ENCODE results near the gene PLAAT5.

PLAAT5 gene

DNA sequence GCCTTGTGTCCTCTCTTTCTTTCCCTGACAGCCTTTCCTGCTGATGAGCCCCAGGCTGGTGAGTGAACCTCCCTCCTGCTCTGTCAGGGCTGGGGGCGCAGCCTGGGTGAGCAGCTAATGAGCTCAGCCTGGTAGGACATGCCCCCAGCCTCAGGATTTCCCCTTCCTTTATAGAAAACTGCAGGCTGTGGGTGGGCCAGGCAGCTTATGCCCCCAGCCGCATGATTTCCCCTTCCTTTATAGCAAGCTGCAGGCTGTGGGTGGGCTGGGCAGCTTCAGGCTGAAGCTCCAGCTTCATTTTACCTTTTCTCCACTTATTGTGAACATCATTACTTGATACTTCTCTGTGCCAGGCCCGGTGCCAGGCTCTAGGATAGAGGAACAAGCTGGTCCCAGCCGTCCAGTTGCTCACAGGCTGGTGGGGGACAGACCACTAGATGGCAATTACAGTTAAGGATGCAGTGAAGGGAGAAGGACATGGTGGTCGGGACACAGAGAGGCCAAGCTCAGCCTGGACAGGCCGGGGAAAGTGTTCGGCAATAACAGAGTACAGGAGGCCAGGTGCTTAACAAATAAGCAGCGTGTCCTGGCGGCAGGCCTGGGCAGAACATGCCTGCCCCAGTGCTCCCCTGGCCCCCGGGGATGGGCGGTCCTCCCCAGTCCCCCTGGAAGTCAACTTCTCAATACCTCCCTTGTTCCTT lies 20.2 kb upstream of the PLAAT5 start:
- no peak for DNase-seq

GRCh38 chr11:63510360-63511047 lies 19.5 kb upstream of the PLAAT5 start:
- no peak for DNase-seq

- no peak for DNase-seq
Measured at GRCh38 chr11:63508745-63509144, 17.8 kb upstream of the PLAAT5 start.

GRCh38 chr11:63508009-63508408 lies 17.0 kb upstream of the PLAAT5 start:
- DNase-seq = no peak

DNA sequence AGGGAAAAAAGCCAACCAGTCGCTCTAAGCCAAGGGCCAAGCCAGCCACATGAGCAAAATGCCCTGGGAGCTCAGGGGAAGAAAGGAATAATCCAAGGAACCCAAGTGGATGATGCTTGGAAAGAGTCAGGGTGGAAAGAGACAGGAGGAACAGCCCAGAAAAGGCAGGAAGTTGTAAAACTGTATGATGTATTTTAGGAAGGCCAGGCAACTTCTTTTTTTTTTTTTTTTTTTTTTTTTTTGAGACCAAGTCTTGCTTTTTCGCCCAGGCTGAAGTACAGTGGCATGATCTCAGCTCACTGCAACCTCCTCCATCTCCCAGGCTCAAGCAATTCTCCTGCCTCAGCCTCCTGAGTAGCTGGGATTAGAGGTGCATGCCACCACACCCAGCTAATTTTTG lies 16.5 kb upstream of the PLAAT5 start:
- no peak for DNase-seq

GRCh38 chr11:63506876-63507275 lies 15.9 kb upstream of the PLAAT5 start:
- no peak for DNase-seq

- DNase-seq = no peak
Measured at GRCh38 chr11:63505857-63506528, 15.0 kb upstream of the PLAAT5 start, which contains the start of gene LGALS12. LGALS12 (plus strand) TSS chr11:63506084; CDS start chr11:63506459, 375 bp downstream.

DNA sequence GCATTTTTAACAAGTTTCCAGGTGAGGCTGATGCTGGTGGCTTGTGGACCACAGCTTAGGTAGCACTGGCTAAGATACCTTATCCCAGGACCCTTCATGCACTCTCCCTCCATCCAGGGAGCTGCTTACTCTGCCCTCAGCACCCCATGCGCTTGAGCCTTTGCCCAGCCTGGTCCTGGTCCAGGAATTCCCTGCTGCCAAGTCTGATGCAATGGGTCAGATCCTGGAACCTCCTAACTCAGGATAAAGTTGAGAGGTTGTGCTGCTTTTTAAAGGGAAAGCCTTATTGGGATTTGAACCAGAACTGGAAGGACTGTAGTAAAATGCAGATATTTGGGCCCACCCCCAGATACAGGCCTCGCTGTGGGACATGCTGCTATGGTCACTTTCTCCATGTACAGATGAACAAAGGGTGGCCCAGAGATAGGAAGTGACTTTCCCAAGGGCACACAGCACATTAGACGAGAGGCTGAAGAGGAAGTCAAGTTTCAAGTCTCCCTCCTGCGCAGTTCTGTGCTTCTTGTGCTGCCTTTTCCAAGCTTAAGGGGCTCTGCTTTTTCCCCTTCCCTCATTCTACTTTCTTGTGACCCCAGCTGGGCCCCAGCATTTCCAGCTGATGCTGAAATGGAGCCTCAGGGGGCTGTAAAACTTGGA lies 14.1 kb upstream of the PLAAT5 start:
- no peak for DNase-seq

GRCh38 chr11:63504054-63504453 lies 13.1 kb upstream of the PLAAT5 start:
- no peak for DNase-seq

GRCh38 chr11:63503492-63503891 lies 12.5 kb upstream of the PLAAT5 start:
- DNase-seq = no peak

DNA sequence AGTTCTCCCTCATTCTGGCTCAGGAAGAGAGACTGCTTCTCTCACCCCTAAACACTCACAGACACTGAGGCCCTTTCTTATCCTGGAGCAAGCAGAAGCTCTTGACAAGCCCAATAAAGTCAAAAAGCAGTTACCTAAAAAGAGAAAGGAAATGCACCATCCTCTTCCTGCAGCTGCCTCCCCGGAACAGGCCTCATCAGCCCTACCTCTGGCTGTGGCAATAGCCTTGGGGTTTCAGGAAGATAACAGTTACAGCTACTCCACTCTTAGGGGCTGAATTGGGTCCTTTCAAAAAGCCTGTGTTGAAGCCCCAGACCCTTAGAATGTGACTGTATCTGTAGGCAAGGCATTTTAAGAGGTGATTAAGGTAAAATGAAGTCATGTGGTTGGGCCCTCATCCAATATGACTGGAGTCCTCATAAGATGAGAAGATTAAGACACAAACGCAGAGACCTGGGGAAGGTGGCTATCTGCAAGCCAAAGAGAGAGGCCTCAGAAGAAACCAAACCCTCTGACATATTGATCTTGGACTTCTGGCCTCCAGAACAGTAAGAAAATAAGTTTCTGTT lies 11.4 kb upstream of the PLAAT5 start:
- no peak for DNase-seq

DNA sequence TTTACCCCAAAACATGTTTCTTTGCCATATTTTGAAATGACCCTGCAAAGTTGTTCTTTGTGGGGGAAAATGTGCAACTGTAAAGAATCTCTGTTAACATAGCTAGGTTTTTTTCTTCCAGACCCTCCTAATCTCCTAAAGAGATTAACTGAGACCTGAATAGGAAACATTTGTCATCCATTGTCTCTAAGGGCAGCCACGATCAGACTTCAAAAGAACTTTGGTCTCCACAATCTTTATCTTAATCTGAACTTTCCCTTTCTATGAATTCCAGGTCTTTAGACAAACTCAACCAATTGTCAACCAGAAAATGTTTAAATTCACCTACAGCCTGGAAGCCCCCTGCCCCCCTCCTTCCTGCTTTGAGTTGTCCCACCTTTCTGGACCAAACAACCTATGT lies 10.3 kb upstream of the PLAAT5 start:
- no peak for DNase-seq

- no peak for DNase-seq
Measured at GRCh38 chr11:63499874-63500273, 8.9 kb upstream of the PLAAT5 start.

DNA sequence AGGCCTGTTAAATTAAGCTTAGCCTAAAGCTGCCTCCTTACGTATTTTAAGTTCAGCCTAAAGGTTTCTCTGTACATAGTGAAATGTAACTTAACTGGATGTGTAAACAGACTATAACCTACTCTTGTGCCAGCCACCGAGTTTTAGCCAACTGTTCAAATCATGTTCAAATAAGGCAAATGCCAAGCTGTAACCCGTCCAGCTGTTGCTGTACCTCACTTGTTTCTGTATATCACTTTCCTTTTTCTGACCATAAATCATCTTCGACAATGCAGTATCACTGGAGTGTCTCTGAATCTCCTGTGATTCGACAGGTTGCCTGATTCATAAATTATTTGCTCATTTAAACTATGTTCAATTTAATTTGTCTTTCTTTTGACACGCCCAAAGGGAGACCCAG lies 4.0 kb upstream of the PLAAT5 start:
- no peak for DNase-seq

DNA sequence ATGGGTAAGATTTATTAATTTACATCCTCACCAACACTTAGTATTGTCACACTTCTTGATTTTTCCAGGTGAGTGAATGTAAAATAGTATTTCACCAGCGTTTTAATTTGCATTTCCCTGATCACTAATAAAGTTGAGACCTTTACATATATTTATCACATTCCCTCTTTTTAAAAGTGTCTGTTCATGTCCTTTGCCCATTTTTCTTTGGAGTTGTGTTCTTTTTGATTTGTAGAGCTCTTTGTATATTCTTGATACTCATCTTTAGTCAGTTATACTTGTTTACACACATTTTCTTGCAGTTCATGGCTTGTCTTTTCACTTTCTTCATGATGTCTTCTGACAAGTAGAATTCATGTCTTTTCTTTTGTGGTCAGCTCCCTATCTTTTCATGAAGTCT lies 2.2 kb upstream of the PLAAT5 start:
- no peak for DNase-seq

GRCh38 chr11:63492441-63492840 lies 1.5 kb upstream of the PLAAT5 start:
- DNase-seq = no peak

- DNase-seq = no peak
Measured at GRCh38 chr11:63491636-63492372, 837 bp upstream of the PLAAT5 start.

DNA sequence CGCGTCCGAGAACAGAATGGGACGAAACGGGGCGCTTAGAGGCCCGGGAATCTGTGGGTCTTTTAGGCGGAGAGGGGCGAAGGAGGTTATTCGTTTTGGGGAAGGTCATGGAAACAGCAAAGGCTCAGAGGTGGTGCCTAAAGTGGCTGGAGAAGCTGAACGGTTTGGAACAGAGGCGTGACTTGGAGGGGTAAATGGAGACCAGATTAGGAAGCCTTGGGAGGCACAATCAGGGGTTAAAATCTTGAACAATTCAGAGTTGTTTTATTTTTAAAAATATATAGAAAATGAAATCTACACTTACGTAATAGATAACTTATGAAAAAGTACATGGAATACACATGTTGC lies 247 bp upstream of the PLAAT5 start:
- no peak for DNase-seq

DNA sequence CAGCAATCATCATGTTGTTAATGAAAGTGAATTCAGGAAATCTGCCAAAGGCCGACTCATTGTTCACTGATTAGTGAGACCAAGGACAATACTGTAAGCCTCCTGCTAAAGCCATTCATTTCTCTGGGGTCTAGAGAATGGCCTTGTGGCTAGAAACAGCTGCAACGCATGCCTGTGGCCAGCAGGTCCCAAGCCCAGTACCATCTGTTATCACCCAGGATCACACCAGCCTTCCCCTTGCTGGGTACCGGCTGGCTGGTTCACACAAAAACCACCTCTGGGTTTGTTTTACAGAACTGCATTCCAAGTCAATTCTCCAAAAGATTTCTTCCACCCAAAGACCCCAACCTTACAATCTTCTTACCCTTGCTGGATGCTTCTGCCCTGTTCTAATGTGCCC lies 1.1 kb downstream of the PLAAT5 start:
- DNase-seq = no peak

GRCh38 chr11:63488789-63489188 lies 2.2 kb downstream of the PLAAT5 start:
- DNase-seq = no peak

GRCh38 chr11:63485777-63486176 lies 5.2 kb downstream of the PLAAT5 start:
- DNase-seq = no peak

DNA sequence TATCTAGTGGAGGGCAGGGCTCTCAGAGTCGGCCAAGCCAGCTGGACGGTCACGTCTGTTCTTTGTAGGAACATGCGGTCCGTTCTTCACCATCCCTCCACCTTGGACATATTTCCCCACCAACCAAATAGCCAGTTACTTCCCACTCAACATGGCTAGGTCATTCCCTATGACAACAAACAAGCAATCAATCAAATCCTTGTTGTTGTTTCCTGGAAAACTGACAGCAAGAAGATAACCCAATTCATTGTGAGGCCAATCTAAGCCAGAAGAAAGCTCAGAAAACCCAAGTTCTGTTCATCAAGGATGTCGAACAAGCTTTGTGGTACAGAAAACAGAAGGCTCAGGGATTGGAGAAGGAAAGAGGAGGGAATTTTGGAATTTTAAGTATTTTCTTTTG lies 10.9 kb downstream of the PLAAT5 start:
- DNase-seq = no peak

GRCh38 chr11:63478896-63479295 lies 12.1 kb downstream of the PLAAT5 start:
- DNase-seq = peak; percentile 42

All from NCI-H446 treated with DMSO at 0.1 percent for 48 hours (cell line).